GM19043 (cell line): Measurements from ENCODE around the gene RASAL3.
"Not testable (repeated sequence)": the region's sequence is repeated elsewhere in the genome, so short reads cannot be mapped to it uniquely, and the experiment has no call there.

Experiments
- ATAC-seq: cut with Tn5 transposase; IDR thresholded peaks from one replicate; pipeline ENCODE4 v1.9.1; 2021; ENCODE audit warnings: low read depth; ENCODE audit not compliant: unreplicated experiment

RASAL3 gene

DNA sequence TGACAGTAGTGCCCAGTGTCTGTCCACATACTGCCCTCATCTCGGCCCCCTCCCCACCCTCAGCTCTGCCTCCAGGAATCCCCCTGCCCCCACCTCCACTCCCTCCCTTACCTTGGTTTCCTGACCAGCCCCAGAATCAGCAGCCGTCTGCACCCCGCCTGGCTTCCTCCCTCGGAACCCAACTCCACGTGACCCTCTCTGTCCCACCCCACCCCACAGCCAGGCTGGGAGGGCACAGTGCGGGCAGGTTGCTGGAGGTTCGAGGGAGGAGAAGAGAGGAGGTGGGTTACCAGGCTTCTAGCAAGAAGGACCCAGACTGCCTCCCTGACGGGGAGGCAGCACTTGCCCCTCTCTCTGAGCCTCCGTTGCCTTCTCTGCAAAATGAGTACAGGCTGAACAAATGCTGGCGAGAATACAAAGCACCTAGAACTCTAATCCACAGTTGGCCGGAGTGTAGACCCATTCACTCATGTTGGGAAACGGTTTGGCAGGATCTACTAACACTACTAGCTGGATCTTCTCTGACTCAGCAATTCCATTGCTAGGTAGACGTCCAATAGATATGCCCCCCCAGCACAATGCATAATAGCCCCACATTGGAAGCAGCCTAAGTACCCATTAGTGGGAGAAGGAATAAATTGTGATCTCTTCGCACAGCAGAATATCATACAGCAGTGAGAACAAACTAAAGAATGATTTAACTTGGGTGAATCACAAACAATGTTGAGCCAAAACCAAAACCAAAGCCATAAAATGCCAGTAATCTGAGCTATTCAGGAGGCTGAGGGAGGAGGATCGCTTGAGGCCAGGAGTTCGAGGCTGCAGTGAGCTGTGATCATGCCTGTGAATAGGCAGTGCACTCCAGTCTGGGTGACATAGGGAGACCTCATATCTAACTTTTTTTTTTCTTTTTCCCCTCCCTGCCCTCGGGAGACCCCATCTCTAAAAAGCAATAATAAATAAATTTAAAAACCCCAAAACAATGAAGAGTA, at the start of gene RASAL3:
TSS of gene RASAL3 (minus strand) at position 151 of the 992 bp plus-strand sequence. CDS start 186 bp downstream, outside the sequence.
- ATAC-seq = no peak

DNA sequence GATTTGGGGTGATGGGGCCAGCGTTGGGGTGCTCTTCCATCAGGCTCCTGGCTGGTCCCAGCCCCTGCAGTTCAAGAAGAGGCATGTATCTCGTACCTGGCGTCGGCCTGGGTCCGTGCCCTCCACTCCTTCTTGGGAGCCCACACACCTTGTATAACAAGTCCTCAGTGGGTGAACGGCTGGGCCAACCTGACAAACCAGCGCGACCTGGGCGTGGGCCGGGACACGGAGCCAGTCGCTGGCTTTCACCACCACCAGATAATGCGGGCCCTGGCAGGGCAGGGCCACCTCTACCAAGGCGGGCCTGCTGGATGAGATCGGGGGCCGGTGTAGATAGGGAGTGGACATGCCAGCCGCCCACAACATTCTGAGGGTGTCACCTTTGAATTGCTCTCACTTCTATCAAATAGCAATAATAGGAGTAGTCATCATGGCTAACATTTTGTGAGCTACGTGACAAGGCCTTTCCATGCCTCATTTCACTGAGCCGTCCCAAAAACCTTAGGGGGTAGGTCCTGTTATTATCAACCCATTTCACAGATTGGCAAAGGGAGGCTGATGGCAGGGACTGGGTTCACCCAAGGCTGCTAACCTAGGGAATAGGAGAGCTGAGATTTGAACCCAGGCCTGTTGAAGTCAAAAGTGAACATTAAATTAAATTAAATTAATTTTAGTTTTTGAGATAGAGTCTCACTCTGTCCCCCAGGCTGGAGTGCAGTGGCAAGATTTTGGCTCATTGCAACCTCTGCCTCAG, 47.5 kb upstream of the RASAL3 start:
- no peak for ATAC-seq

DNA sequence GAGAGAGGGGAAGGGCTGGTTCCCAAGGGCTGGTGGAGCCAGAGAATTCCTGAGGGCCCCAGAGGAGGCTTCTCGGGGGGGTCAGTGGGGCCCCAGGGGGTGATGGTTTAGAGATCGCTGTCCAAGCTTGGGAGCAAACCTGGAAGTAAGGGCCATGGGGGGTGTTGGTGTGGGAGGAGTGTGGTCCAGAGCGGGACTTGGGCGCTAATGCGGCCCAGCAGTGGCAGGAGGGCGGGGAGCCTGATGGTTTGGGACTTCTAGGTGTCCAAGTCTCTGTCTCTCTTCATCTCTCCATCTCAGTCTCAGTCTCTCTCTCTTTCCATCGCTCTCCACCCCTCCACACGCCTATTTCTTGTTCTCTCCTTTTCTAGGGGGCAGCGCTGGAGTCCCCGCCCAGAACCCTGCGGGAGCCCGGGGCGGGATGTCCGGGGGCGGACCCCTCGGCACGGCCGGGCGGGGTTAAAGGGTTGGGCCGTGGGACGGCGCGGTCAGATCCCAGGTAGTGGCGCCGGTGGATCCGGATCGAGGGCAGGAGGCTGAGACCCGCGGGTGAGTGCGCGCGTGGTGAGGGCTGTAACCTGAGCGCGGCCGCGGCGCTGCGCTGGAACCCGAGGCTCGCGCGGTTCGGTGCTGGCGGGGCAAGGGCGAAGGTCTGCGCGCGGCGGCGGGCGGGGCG, 43.8 kb upstream of the RASAL3 start, which contains the start of gene CYP4F22:
TSS of gene CYP4F22 (plus strand) at position 491 of the 676 bp plus-strand sequence. CDS start 16,812 bp downstream, outside the sequence.
- ATAC-seq = no peak

DNA sequence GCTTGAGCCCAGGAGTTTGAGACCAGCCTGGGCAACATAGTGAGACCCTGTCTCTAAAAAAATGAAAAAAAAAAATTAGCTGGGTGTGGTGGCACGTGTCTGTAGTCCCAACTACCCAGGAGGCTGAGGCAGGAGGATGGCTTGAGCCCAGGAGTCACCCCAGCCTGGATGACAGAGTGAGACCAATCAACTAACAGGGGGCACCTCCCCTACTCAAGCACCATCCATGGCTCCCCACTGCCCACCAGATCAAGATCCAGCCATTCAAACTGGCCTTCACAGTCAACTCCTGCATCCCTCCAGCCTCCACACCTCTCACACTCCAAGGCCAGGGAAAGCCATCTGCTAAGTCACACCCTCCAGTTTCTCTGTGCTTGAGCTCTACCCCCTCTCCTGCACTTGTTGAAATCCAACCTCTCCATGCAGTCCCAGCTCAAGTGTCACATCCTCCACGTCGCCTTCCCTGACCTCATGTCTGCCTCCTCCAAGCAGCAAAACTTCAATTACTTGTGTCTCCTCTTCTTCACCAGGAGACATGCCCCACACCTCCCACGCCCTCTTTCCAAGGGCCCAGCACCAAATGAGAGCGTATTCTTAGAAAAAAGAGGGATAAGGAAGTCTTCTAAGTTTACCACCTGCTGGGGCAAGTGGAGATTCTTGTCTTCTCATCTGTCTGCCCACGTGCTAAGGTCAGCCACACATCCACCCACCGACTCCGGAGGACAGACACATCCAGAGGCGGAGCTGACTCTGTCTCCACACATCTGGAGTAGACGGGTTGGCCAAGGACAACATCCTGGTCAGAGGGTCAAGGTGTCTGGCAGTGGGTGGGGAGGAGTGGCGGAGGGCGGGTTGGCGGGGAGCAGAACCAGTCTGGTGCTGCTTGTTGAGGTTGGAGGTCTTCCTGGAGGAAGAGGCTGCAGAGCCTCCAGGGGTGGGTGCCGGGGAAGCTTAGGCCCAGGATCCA, 43.0 kb upstream of the RASAL3 start:
- ATAC-seq = no peak

DNA sequence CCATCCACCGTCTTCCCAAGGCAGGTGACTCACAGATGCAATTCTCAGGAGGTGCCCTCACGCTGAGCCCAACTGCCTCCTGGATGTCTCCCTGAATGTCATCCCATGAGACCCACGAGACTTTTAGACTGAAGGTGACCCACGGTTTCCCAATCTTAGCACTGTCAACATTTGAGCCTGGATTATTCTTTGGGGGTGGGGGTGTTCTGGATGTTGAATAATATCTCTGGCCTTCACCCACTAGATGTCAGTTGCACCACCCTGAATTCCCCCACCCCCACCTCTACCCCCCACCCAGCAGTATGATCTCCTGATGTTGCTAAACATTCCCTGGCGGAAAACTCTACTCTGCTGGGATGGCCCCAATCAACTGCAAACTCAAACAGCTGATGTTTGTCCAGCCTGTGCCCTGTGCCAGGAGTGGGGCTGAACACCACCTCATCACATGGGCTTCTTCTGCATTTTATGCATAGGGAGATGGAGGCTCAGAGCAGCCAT, 41.8 kb upstream of the RASAL3 start:
- ATAC-seq = no peak

DNA sequence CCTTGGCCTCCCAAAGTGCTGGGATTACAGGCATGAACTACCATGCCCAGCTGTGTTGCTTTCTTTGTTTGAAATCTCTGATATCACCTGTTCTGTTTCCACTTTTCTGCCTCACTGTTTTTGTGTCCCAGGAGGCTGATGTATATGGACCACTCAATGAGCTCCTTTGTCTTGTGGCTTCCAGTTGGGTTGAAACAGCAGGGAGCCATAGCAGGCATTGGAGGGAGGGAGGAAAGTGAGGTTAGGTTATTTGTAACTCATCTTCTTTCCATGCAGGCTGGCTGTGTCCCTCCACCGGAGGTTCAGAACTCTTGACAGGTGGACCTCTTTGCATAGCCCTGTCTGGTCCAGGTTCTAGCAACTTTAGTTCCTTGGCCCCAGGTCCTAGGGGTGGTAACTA, 37.9 kb upstream of the RASAL3 start:
- ATAC-seq = no peak

DNA sequence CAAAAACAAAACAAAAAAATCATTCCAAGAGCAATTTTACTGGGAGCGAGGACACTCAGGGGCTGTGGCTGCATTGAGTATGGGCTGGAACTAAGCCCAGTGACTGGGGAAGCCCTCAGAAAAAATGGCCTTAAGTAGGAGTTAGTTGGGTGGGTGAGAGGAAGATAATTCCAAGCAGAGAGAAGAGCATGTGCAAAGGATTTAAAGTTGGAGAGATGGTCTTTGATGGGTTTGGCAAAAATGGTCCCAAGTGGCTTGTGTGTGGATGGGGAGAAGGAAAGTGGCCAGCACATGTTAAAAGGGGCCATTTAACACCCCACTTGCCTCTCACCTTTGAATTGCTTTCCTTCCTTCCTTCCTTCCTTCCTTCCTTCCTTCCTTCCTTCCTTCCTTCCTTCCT, 37.3 kb upstream of the RASAL3 start:
- ATAC-seq = no peak

DNA sequence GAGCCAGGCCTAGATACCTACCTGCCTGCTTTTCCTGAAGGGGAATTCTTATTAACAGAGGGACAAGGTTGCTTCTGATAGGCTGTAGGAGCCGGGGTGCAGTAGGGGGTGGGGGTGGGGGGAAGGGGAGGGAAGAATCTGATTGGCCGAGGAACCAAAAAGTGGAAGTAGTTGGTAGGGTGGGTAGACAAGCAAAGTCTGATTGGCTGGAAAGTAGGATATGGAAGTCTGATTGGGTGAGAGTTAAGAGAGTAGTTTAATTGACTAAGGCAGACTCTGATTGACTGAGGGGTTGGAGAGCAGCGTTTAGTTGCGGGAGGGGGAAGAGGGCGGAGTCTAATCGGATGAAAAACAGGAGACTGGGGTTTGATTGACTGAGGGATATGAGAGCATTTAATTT, 34.6 kb upstream of the RASAL3 start:
- no peak for ATAC-seq

DNA sequence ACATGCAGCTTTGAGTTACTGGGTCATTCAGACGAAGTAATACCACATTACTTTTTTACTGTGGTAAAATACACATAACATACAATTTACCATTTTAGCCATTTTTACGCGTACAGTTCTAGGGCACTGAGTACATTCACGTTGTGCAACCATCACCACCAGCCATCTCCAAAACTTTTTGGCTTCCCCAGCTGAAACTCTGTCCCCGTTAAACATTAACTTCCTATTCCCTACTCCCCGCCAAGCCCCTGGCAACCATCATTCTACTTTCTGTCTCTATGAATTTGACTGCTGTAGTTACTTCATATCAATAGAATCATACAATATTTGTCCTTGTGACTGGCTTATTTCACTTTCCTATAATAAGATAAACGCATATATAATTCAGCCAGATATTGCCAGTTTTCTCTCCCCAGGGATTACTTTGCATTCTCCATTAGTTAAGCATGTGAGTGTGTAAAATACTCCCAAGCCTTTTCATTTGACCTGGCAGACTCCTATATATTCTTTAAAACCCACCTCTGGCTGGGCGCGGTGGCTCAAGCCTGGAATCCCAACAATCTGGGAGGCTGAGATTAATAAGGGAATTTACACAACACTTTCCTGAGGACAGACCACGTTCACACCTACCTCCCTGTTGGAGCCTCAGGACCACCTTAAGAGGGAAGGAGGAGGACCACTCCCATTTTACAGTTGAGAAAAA, 34.0 kb upstream of the RASAL3 start:
- ATAC-seq = no peak

DNA sequence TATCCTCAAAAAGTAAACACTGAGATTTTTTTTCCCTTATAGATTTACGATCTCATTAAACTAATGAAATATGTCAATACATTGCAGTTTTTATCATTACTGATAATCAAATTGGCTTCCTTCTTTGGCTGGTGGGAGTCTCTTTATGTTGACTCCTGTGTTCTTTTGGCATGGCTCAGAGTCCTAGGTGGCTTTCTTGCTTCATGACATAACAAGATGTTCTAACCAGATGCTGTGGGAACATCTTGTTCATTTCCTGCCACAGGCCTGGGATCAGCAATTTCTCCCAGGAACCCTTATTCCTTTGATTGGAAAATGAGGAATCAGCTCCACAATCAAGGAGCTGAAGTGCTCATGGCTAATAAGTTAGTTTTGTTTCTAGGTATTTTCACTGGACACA, 30.8 kb upstream of the RASAL3 start:
- ATAC-seq = no peak

DNA sequence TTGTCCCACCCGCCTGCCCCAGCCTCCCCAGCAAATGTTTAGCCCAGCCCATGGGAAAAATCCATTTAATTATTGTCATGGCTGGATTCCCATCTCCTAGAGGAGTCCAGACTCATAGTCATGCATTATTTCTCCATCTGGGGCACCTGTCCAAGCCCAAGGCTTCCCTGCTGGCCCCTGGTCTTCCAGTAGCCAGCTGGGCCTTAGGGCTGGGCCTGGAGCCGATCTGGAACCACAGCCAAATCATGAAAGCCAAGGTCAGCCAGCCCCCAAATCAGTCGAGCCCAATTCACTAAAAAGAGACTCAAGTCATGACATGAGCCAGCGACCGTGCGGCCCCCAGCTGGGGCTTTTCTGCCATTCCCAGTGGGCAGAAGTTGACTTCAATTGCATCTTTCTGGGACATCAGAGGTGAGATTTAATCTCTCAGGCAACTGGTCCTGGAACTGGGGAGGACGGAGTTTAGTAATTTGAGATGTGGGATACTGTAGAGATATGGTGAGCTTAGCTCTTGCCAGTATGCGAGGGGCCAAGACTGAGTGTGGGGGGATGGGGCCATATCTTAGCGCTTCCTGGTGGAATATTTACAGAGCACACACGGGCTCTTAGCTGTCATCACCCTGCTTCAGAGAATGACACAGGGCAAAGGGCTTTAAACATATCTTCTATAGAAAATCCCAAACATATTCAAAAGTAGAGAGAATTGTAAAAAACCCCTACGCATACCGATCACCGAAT, 24.3 kb upstream of the RASAL3 start:
- ATAC-seq = no peak

DNA sequence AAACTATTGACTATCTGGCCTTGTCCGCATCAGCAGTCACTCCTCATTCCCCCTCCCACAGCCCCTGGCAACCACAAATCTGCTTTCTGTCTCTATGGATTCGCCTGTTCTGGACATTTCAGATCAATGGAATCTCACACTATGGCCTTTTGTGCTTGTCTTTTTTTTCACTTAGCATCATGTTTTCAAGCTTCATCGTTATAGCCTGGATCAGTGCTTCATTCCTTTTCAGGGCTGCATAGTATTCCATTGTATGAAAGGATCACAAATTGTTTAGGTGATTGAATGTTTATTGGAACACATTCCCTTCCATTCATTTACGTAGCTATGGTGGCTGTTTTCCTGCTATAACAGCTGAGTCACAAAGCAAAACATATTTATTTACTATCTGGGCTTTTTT, 22.7 kb upstream of the RASAL3 start:
- ATAC-seq = no peak

DNA sequence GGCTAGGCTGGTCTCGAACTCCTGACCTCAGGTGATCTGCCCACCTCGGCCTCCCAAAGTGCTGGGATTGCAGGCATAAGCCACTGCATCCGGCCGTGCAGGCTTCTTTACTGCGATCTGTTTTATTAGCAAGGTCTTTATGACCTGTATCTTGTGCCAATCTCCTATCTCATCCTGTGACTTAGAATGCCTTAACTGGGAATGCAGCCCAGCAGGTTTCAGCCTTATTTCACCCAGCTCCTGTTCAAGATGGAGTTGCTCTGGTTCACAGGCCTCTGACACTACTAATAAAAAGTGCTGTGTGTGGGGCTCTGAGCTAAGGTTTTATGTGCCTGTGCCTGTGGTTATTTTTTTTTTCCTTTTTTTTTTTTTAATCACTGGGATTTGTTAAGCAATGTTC, 21.4 kb upstream of the RASAL3 start:
- ATAC-seq = not testable (repeated sequence)

DNA sequence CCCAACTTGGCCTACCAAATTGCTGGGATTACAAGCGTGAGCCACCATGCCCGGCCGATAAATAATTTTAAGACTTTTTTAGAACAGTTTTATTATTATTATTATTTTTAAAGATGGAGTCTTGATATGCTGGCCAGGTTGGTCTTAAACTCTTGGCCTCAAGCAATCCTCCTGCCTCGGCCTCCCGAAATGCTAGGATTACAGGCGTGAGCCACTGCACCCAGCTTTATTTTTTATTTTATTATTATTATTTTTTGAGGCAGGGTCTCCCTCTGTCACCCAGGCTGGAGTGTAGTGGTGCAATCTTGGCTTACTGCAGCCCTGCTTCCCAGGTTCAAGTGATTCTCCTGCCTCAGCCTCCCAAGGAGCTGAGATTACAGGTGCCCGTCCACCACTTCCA, 16.7 kb upstream of the RASAL3 start:
- not testable (repeated sequence) for ATAC-seq

DNA sequence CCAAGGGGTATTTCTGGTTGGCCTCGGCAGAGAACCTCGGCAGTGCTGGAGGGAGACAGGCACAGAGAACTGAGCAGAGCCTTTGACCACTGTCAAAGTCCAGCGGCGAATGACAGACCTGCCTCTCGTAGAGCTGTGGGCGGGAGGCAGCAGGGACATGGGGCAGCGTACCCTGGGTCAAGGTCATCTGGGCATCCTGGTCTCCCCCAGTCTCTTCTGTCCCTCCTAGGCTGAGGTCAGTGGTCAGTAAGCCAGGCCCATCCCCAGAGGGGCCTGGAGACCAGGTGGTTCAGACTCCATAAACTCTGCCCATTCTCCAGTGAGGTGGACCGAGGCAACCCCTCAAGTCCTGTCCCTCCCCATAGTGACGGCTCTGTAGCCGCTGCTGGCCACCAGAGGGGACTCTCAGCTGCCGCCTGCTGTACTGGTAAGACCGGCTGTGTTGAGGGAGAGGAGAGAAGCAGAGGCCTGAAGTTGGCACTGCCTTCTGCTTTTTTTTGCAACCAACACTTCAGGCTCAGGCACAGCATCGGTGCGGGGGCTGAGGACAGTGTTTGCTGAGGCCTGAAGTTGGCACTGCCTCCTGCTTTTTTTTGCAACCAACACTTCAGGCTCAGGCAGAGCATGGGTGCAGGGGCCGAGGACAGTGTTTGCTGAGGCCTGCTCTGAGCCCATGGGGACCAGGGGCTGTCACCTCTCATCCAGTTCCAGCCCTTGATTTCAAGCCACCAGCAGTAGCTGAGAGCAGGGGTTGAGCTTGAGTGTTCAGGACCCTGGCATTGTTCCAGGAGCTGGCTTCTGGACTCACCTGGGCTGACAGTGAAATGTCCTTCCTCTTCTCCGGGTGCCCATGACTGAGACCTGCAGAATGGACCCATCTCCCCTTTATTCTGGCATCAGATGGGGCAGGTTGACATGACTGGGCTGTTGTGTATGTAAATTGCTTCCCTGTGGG, 15.3 kb upstream of the RASAL3 start, which contains the start of gene PGLYRP2:
TSS of gene PGLYRP2 (minus strand) at position 111 of the 955 bp plus-strand sequence. CDS start 130 bp downstream, outside the sequence.
- no peak for ATAC-seq

DNA sequence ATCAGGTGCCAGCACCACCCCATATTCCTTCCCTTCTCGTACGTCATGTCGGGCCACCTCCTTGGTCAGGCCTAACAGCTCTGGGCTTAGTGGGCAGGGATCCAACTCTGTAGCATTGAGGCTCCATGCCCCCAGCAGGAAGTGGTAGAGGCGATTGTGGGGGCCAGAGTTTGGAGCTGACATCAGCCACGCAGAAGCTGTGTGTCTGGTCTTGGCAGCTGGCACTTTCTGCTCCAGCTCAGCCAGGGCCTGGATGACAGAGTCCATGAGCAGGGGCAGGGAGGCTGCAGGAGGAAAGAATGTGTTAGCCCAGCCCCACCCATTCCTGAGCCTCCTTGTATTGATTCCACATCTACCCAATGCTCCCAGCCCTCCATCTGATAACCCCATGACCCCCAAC, 12.0 kb upstream of the RASAL3 start:
- ATAC-seq = no peak

DNA sequence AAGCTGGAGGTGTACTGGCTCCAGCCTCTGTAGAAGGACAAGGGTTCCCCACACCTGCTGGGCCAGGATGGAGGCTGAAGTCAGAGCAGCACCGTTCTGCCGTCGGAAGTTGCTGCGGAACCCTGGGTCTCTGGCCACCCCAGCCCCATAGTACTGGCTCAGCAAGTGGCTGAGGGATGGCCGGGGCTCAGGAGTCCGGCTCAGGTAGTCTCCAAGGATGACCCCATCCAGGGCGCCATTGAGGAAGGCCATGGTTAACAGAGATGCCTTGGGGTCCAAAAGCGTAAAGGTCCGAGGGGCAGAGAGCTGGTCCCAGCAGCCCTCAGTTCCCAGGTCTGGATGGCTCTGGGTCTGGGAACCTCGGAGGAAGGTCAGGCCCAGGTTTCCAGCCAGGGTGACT, 11.3 kb upstream of the RASAL3 start:
- ATAC-seq = no peak
